HG03342 (cell line): ENCODE data around the gene RNF175.

ENCODE experiments used
- ATAC-seq: cut with Tn5 transposase; IDR thresholded peaks from one replicate; pipeline ENCODE4 v1.9.1; 2021; ENCODE audit warnings: mild to moderate bottlenecking, moderate library complexity; ENCODE audit not compliant: unreplicated experiment

The RNF175 gene

GRCh38 chr4:153759407-153760316 lies at the start of gene RNF175:
RNF175 (minus strand) TSS chr4:153760024; CDS start chr4:153759862, 162 bp downstream.
- no peak for ATAC-seq

DNA sequence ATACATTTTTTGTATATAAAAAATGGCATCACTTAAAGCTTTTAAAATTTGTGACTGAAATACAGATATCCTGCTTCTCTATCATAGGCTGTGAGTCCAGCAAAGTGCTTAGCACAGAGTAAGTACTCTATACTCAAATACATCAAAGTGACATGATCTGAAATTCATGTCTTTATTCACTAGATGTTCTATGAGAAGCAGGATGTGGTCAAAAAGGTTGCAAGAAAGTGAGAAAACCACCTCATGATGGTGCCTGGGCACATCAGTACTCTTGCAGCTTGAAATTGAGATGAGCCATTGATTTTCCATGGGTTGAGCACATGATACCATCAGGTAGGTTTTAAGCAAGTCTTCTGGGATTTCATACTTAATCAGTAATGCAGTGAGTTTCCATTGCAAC lies 49.5 kb upstream of the RNF175 start:
- ATAC-seq = no peak

DNA sequence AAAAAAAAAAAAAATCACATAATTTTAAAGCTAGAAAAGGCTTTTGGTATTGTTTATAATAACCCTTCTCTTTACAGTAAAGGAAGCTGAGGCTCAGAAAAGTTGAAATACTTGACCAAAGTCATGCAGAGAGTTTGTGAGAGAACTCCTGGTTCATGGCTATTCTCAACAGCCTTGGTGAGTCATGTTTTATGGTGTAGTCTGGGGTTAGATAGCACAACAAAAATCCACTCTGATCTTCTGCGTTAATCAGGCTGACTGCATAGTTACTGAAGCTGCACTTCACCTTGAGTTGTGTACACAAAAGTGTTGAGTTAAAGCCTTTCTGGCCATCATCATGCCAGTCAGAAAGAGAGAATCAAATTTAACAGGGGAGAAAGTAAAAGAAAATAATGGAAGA lies 48.4 kb upstream of the RNF175 start:
- ATAC-seq = no peak

- no peak for ATAC-seq
These were observed 46.2 kb upstream of the RNF175 start for GRCh38 chr4:153806073-153806472.

- ATAC-seq = no peak
These were observed 44.9 kb upstream of the RNF175 start for GRCh38 chr4:153804722-153805121.

GRCh38 chr4:153799694-153800074 lies 39.9 kb upstream of the RNF175 start:
- ATAC-seq = no peak

- no peak for ATAC-seq
These were observed 39.3 kb upstream of the RNF175 start for GRCh38 chr4:153798901-153799693.

DNA sequence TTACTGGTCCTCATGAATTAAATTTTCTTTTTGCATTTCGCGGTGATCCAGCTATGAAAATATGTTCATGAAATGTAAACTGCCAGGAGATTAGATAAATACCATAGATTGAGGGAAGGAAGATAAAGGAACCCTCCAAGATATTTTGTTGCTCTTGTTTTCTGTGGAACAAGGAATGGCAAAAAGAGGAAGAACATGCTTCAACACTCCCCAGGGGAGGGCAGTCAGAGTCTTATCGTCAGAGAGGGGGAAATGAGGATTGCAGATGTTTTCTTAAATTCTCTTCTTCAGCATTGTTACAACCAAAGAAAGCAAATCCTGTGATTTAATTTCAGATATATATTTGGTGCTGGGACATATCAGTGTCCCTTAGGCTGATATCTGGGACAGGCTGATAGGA lies 38.6 kb upstream of the RNF175 start:
- no peak for ATAC-seq

DNA sequence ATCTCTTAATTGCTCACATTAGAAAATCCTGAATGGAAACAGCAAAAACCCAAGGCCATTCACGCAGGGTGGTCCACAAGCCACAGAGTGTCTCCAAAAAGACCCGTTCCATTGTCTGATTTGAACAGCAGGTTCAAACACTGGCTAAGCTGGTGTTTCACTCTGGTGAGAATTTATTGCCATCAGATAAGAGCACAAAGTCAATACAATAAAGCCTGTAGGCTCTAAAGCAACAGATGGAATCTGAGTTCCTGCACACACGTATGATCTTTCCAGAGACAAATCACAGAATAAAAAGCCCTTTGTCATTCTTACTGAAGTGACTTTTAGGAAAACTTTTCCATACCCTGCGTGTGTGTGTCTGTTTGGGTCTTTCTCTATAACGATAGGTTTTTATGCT lies 34.2 kb upstream of the RNF175 start:
- no peak for ATAC-seq

- no peak for ATAC-seq
These were observed 32.9 kb upstream of the RNF175 start for GRCh38 chr4:153792618-153793247.

GRCh38 chr4:153791746-153792617 lies 32.2 kb upstream of the RNF175 start:
- no peak for ATAC-seq

- ATAC-seq = no peak
These were observed 31.2 kb upstream of the RNF175 start for GRCh38 chr4:153790962-153791551.

GRCh38 chr4:153790500-153790865 lies 30.7 kb upstream of the RNF175 start:
- no peak for ATAC-seq

- ATAC-seq = no peak
These were observed 30.1 kb upstream of the RNF175 start for GRCh38 chr4:153789741-153790499.

GRCh38 chr4:153788413-153789276 lies 28.8 kb upstream of the RNF175 start, which contains the start of gene SFRP2:
SFRP2 (minus strand) TSS chr4:153789083; CDS start chr4:153788835, 248 bp downstream.
- ATAC-seq = no peak

GRCh38 chr4:153788051-153788412 lies 28.2 kb upstream of the RNF175 start:
- no peak for ATAC-seq

- no peak for ATAC-seq
These were observed 27.8 kb upstream of the RNF175 start for GRCh38 chr4:153787575-153787974.

GRCh38 chr4:153787061-153787560 lies 27.3 kb upstream of the RNF175 start:
- ATAC-seq = no peak
